A673 (cell line): ENCODE data around the gene ACAD11. TPM values are rescaled to one million over a fixed set of nuclear protein-coding genes. Genes with fewer than 3 reads are reported as not detected.

Source experiments
- BruUV-seq: library from RNA; stranded (reverse); fragments of 400-500 nt; replicated peaks from 2 replicates; lab custom pipeline; 2021; lab: Mats Ljungman, UMichigan
- CTCF ChIA-PET: fragments of 300-600 bp; sonication (Branson Sonifier 250); formaldehyde crosslinking; loops from one replicate; lab custom pipeline; 2022; ENCODE audit warnings: antibody characterized with exemption; lab: Charles Lee
- POLR2A ChIA-PET: fragments of 300-600 bp; sonication (Branson Sonifier 250); formaldehyde crosslinking; loops from one replicate; lab custom pipeline; 2022; ENCODE audit warnings: antibody characterized with exemption; ENCODE audit not compliant: low non-redundant PET; lab: Charles Lee
- DNase-seq: peaks from one replicate; pipeline ENCODE4 v3.0.0-alpha.2; 2015; ENCODE audit warnings: low spot score
- H3K27ac ChIP-seq: fragments of 200-600 bp; sonication (generic); 2 replicates; pipeline ENCODE4 v1.5.1; 2016; ENCODE audit warnings: mixed run types, low read depth, mild to moderate bottlenecking, mixed read lengths, antibody characterized with exemption, low read length; ENCODE audit not compliant: poor library complexity, severe bottlenecking
- H3K27me3 ChIP-seq: fragments of 200-600 bp; sonication (generic); replicated peaks from 2 replicates; pipeline ENCODE4 v1.6.1; 2017; ENCODE audit warnings: mixed run types, low read depth, mild to moderate bottlenecking, mixed read lengths, antibody characterized with exemption, low read length; ENCODE audit not compliant: insufficient read depth, poor library complexity
- H3K36me3 ChIP-seq: fragments of 200-600 bp; sonication (generic); 2 replicates; pipeline ENCODE4 v1.6.1; 2016; ENCODE audit warnings: mixed run types, mild to moderate bottlenecking, mixed read lengths, antibody characterized with exemption, low read length; ENCODE audit not compliant: insufficient read depth, poor library complexity, severe bottlenecking
- H3K4me1 ChIP-seq: fragments of 200-600 bp; sonication (generic); 2 replicates; pipeline ENCODE4 v1.6.1; 2017; ENCODE audit warnings: mixed run types, mild to moderate bottlenecking, mixed read lengths, antibody characterized with exemption, low read length; ENCODE audit not compliant: insufficient read depth, poor library complexity, severe bottlenecking
- H3K4me3 ChIP-seq: fragments of 200-600 bp; sonication (generic); 2 replicates; pipeline ENCODE4 v1.5.1; 2016; ENCODE audit warnings: low read depth, mixed run types, mild to moderate bottlenecking, mixed read lengths, low read length; ENCODE audit not compliant: poor library complexity, severe bottlenecking
- H3K9me3 ChIP-seq: fragments of 200-600 bp; sonication (generic); 2 replicates; pipeline ENCODE4 v1.6.1; 2016; ENCODE audit warnings: mixed run types, low read depth, mild to moderate bottlenecking, mixed read lengths, antibody characterized with exemption, low read length; ENCODE audit not compliant: poor library complexity, severe bottlenecking
- EZH2 ChIP-seq: fragments of 200-600 bp; sonication (generic); IDR thresholded peaks from 2 replicates; pipeline ENCODE4 v1.6.1; 2017; ENCODE audit warnings: borderline replicate concordance, low read depth, mild to moderate bottlenecking, mixed read lengths, antibody characterized with exemption, low read length; ENCODE audit not compliant: poor library complexity, severe bottlenecking
- intact Hi-C: fragments of 100-400 bp; cut with micrococcal nuclease; formaldehyde crosslinking; loops from one replicate; pipeline ENCODE4 v1.10.0; 2022; ENCODE audit not compliant: unreplicated experiment
- total RNA-seq: library from RNA; stranded (reverse); gene quantifications from 2 replicates; pipeline ENCODE4 v1.2.3, GENCODE V29; 2021
- TF ChIP-seq, protein P1 (sequence below): fragments of 300-800, 200-600 bp; sonication (generic); conservative IDR thresholded peaks from 2 replicates; pipeline ENCODE4 v1.5.1; 2017; ENCODE audit warnings: low read depth, mild to moderate bottlenecking, antibody characterized with exemption, low read length, moderate library complexity, mixed read lengths

Gene ACAD11
- total RNA-seq, 1 experiment from 2014 or later, result 10.4 TPM

DNA sequence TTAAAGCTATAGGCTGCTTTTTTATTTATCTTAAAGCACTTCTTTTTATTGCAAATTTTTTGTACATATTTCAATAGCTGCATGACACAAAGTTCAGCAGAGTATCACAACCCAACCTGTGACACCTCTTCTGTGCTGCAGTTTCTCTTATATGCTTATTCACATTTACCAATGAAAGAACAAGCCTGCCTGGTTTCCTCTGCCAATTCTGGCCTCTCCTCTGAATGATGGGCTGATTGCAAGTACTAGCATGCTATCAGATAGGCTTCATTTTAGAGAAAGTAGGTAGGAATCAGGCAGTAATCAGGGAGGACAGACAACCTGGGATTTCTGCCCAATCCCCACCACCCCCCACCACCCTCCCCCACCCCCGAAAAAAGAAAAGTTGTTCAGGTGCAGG lies 36.0 kb downstream of the ACAD11 start:
- ChIA-PET CTCF (no interaction called here), POLR2A (no interaction called here)
- intact Hi-C loops, result no loop called here
- H3K27me3 ChIP-seq, result no peaks in the 10 kb centered on the region
- H3K36me3 ChIP-seq, result peaks cover 7% of the 10 kb centered on the region
- TF ChIP-seq, protein P1, sequence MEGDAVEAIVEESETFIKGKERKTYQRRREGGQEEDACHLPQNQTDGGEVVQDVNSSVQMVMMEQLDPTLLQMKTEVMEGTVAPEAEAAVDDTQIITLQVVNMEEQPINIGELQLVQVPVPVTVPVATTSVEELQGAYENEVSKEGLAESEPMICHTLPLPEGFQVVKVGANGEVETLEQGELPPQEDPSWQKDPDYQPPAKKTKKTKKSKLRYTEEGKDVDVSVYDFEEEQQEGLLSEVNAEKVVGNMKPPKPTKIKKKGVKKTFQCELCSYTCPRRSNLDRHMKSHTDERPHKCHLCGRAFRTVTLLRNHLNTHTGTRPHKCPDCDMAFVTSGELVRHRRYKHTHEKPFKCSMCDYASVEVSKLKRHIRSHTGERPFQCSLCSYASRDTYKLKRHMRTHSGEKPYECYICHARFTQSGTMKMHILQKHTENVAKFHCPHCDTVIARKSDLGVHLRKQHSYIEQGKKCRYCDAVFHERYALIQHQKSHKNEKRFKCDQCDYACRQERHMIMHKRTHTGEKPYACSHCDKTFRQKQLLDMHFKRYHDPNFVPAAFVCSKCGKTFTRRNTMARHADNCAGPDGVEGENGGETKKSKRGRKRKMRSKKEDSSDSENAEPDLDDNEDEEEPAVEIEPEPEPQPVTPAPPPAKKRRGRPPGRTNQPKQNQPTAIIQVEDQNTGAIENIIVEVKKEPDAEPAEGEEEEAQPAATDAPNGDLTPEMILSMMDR, result no peak
- TF ChIP-seq EZH2, result no peak
- no peaks in the 10 kb centered on the region for H3K9me3 ChIP-seq
- BruUV-seq, result no TSS peak
- DNase-seq, result no peak
- H3K4me1 ChIP-seq, result peaks cover 36% of the 10 kb centered on the region
- H3K27ac ChIP-seq, result no peak overlapping the region
- no peak overlapping the region for H3K4me3 ChIP-seq

DNA sequence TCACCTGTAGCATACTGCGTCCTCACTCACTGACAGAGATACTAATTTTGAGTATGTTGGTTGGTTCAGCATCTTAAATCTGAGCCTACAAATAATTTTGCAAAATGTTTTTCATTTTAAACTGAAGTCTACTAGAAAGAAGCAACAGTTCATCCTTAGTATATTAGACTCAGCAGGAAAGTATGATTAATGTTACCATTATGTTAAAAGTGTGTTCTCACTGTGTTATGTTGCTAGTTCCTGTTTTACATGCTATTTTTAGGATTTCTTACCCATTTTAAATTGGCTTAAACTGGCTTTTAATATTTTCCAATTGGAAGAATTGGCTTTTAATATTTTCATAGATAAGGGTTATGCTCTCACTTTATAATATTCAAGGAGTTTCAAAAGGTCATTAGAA lies 36.8 kb downstream of the ACAD11 start:
- DNase-seq, result no peak
- BruUV-seq, result no TSS peak
- H3K36me3 ChIP-seq, result peaks cover 7% of the 10 kb centered on the region
- H3K9me3 ChIP-seq, result no peaks in the 10 kb centered on the region
- POLR2A ChIA-PET, result no interaction called here
- H3K27me3 ChIP-seq, result no peaks in the 10 kb centered on the region
- no peak overlapping the region for H3K4me3 ChIP-seq
- CTCF ChIA-PET, result no interaction called here
- H3K4me1 ChIP-seq, result peaks cover 28% of the 10 kb centered on the region
- intact Hi-C loops, result no loop called here
- H3K27ac ChIP-seq, result peak overlapping the region; percentile 19
- no peak for TF ChIP-seq EZH2
- TF ChIP-seq, protein P1, result no peak

DNA sequence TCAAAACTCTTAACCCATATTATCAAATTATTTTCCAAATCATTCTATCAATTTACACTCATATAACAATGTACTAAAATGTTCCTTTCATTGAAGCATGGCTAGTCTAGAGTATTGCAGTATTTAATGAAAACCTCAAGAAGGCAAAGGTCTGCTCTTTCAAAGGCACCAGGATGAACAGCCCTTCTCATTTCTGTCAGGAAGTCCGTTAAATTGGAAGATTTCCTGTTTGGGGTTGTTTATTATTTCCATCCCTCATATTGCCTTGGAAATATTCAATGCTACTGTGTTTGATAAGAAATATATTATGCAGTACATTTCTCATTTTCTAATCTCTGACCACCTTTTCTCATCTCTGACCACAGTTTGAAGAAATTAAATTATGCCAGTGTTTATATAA lies 37.5 kb downstream of the ACAD11 start:
- Histone ChIP-seq H3K27me3 (no peaks in the 10 kb centered on the region), H3K27ac (no peak overlapping the region), H3K4me1 (peaks cover 28% of the 10 kb centered on the region), H3K36me3 (peaks cover 7% of the 10 kb centered on the region), H3K4me3 (no peak overlapping the region), H3K9me3 (no peaks in the 10 kb centered on the region)
- no TSS peak for BruUV-seq
- intact Hi-C loops, result no loop called here
- TF ChIP-seq, protein P1, result no peak
- no peak for TF ChIP-seq EZH2
- DNase-seq, result peak; percentile 70
- POLR2A ChIA-PET, result no interaction called here
- CTCF ChIA-PET, result no interaction called here
